ENCODE measurements around the gene SIPA1L3.

GRCh38 chr19:37867831-37868230 is 39.2 kb upstream of the SIPA1L3 start:
- TF ChIP-seq EZH2 (IDR thresholded peaks at IDR 0.05; ENCODE audit: borderline replicate concordance) = no peak
- TF ChIP-seq, protein P1, sequence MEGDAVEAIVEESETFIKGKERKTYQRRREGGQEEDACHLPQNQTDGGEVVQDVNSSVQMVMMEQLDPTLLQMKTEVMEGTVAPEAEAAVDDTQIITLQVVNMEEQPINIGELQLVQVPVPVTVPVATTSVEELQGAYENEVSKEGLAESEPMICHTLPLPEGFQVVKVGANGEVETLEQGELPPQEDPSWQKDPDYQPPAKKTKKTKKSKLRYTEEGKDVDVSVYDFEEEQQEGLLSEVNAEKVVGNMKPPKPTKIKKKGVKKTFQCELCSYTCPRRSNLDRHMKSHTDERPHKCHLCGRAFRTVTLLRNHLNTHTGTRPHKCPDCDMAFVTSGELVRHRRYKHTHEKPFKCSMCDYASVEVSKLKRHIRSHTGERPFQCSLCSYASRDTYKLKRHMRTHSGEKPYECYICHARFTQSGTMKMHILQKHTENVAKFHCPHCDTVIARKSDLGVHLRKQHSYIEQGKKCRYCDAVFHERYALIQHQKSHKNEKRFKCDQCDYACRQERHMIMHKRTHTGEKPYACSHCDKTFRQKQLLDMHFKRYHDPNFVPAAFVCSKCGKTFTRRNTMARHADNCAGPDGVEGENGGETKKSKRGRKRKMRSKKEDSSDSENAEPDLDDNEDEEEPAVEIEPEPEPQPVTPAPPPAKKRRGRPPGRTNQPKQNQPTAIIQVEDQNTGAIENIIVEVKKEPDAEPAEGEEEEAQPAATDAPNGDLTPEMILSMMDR (IDR thresholded peaks at IDR 0.05; ENCODE audit: poor library complexity) = no peak
